H1 (cell line): ENCODE data around the gene COL25A1. TPM values are rescaled to one million over a fixed set of nuclear protein-coding genes. Genes with fewer than 3 reads are reported as not detected.

Source experiments
- CTCF ChIA-PET: fragments of 300-600 bp; sonication (Branson Sonifier 250); formaldehyde crosslinking; loops from one replicate; lab custom pipeline; 2021; ENCODE audit not compliant: partially characterized antibody; lab: Charles Lee
- POLR2A ChIA-PET: fragments of 300-600 bp; sonication (Branson Sonifier 250); formaldehyde crosslinking; loops from one replicate; lab custom pipeline; 2021; ENCODE audit warnings: inconsistent platforms; ENCODE audit not compliant: partially characterized antibody; lab: Charles Lee
- DNase-seq, 2 experiments: peaks; one replicate each; pipeline versions ENCODE4 v3.0.0 to v3.0.0-alpha.2; 2010 to 2022; ENCODE audit warnings: low spot score in 2 of 2, low read depth in 1 of 2, mixed read lengths in 1 of 2
- FAIRE-seq: peaks from 2 replicates; lab custom pipeline; 2011; peaks lifted over from hg19 to GRCh38; lab: Jason Lieb, UNC
- H2AFZ ChIP-seq: 2 replicates; pipeline ENCODE4 v1.8.1; 2012; ENCODE audit warnings: low read length, inconsistent platforms
- H2AK5ac ChIP-seq: 2 replicates; pipeline ENCODE4 v1.6.1; 2013; ENCODE audit warnings: low read depth, low read length
- H2BK120ac ChIP-seq: replicated peaks from 2 replicates; pipeline ENCODE3; 2013; ENCODE audit warnings: low read depth, low read length, inconsistent platforms
- H2BK12ac ChIP-seq: 2 replicates; pipeline ENCODE4 v1.6.1; 2013; ENCODE audit warnings: low read depth, low read length
- H2BK15ac ChIP-seq: 2 replicates; pipeline ENCODE4 v1.6.1; 2013; ENCODE audit warnings: low read length
- H2BK20ac ChIP-seq: 2 replicates; pipeline ENCODE4 v1.6.1; 2013; ENCODE audit warnings: low read length
- H2BK5ac ChIP-seq: 2 replicates; pipeline ENCODE4 v1.6.1; 2013; ENCODE audit warnings: low read depth, low read length
- H3K14ac ChIP-seq: 2 replicates; pipeline ENCODE4 v1.6.1; 2013; ENCODE audit warnings: inconsistent platforms; ENCODE audit not compliant: insufficient read length
- H3K18ac ChIP-seq: 2 replicates; pipeline ENCODE4 v1.6.1; 2013; ENCODE audit warnings: low read length; ENCODE audit errors: extremely low read depth
- H3K23ac ChIP-seq: 2 replicates; pipeline ENCODE4 v1.6.1; 2013; ENCODE audit warnings: inconsistent platforms; ENCODE audit not compliant: insufficient read length
- H3K23me2 ChIP-seq: 2 replicates; pipeline ENCODE4 v1.6.1; 2013; ENCODE audit warnings: low read depth, low read length
- H3K27ac ChIP-seq: 2 replicates; pipeline ENCODE4 v1.6.1; 2011; ENCODE audit warnings: low read depth, low read length, inconsistent platforms
- H3K27me3 ChIP-seq, 4 experiments: replicated peaks in 1 of 4; 1 replicate in 1 of 4; 2 replicates in 3 of 4; pipeline versions ENCODE4 v1.6.1 to v1.8.1; 2011 to 2013; ENCODE audit warnings: low read length in 3 of 4, mild to moderate bottlenecking in 3 of 4, inconsistent platforms in 2 of 4, mixed read lengths in 2 of 4, moderate library complexity in 1 of 4; ENCODE audit not compliant: control insufficient read depth in 3 of 4, insufficient read depth in 3 of 4; ENCODE audit errors: extremely low read depth in 1 of 4
- H3K36me3 ChIP-seq, 4 experiments: 2 replicates each; pipeline versions ENCODE4 v1.6.1 to v1.8.1; 2011 to 2013; ENCODE audit warnings: mild to moderate bottlenecking in 4 of 4, low read length in 3 of 4, moderate library complexity in 2 of 4, control low read depth in 1 of 4, inconsistent platforms in 1 of 4; ENCODE audit not compliant: insufficient read depth in 4 of 4, control insufficient read depth in 2 of 4
- H3K4ac ChIP-seq: replicated peaks from 2 replicates; pipeline ENCODE3; 2013; ENCODE audit warnings: low read length, low read depth, mixed read lengths, inconsistent platforms; ENCODE audit not compliant: insufficient read length
- H3K4me1 ChIP-seq, 4 experiments: replicated peaks in 1 of 4; 1 replicate in 1 of 4; 2 replicates in 3 of 4; pipeline versions ENCODE4 v1.6.1 to v1.8.1; 2011 to 2013; ENCODE audit warnings: low read length in 3 of 4, inconsistent platforms in 2 of 4, mixed read lengths in 1 of 4; ENCODE audit not compliant: insufficient read depth in 4 of 4, control insufficient read depth in 3 of 4
- H3K4me2 ChIP-seq, 2 experiments: 2 replicates each; pipeline versions ENCODE4 v1.6.1 to v1.8.1; 2011 to 2013; ENCODE audit warnings: low read depth in 2 of 2, low read length in 2 of 2, control low read depth in 1 of 2, inconsistent platforms in 1 of 2, mild to moderate bottlenecking in 1 of 2; ENCODE audit not compliant: insufficient read depth in 1 of 2
- H3K4me3 ChIP-seq, 4 experiments: fragments of 200-600, 300-600 bp in 1 of 4; sonication (generic), shearing (Covaris generic), sonication (Bioruptor Twin) in 1 of 4; 2 replicates each; pipeline versions ENCODE4 v1.5.1 to v1.8.1; 2011 to 2016; ENCODE audit warnings: low read length in 4 of 4, low read depth in 3 of 4, control low read depth in 2 of 4, inconsistent platforms in 2 of 4, mild to moderate bottlenecking in 2 of 4, mixed read lengths in 1 of 4, moderate library complexity in 1 of 4; ENCODE audit not compliant: insufficient read depth in 2 of 4; ENCODE audit errors: extremely low read depth in 1 of 4
- H3K56ac ChIP-seq: replicated peaks from 2 replicates; pipeline ENCODE3; 2013; ENCODE audit warnings: low read depth, mild to moderate bottlenecking, mixed read lengths, low read length, inconsistent platforms; ENCODE audit not compliant: insufficient read length
- H3K79me1 ChIP-seq: 2 replicates; pipeline ENCODE4 v1.6.1; 2013; ENCODE audit warnings: low read depth, low read length, control low read depth
- H3K79me2 ChIP-seq, 2 experiments: 2 replicates each; pipeline versions ENCODE4 v1.6.1 to v1.8.1; 2012 to 2013; ENCODE audit warnings: low read length in 2 of 2, mild to moderate bottlenecking in 2 of 2, inconsistent platforms in 1 of 2; ENCODE audit not compliant: insufficient read depth in 2 of 2, control insufficient read depth in 1 of 2
- H3K9ac ChIP-seq, 4 experiments: replicated peaks in 1 of 4; 1 replicate in 1 of 4; 2 replicates in 3 of 4; pipeline versions ENCODE4 v1.6.1 to v1.8.1; 2011 to 2013; ENCODE audit warnings: low read depth in 3 of 4, low read length in 3 of 4, control low read depth in 2 of 4, mild to moderate bottlenecking in 2 of 4, moderate library complexity in 2 of 4, inconsistent platforms in 1 of 4; ENCODE audit errors: extremely low read depth in 1 of 4
- H3K9me3 ChIP-seq, 2 experiments: 2 replicates each; pipeline versions ENCODE4 v1.6.1 to v1.8.1; 2012 to 2013; ENCODE audit warnings: mild to moderate bottlenecking in 2 of 2, moderate library complexity in 2 of 2, control low read depth in 1 of 2, inconsistent platforms in 1 of 2, low read depth in 1 of 2, low read length in 1 of 2, mixed read lengths in 1 of 2; ENCODE audit not compliant: insufficient read depth in 2 of 2
- H4K20me1 ChIP-seq, 2 experiments: replicated peaks in 1 of 2; 2 replicates each; pipeline versions ENCODE3 to v1.8.1; 2011 to 2013; ENCODE audit warnings: inconsistent platforms in 2 of 2, low read length in 2 of 2, mild to moderate bottlenecking in 1 of 2; ENCODE audit not compliant: insufficient read depth in 2 of 2, control insufficient read depth in 1 of 2
- H4K5ac ChIP-seq: 2 replicates; pipeline ENCODE4 v1.6.1; 2013; ENCODE audit warnings: low read length, low read depth, mixed read lengths, inconsistent platforms; ENCODE audit not compliant: insufficient read length
- H4K8ac ChIP-seq: 2 replicates; pipeline ENCODE4 v1.8.0; 2013; ENCODE audit warnings: mild to moderate bottlenecking, moderate library complexity, low read length, inconsistent platforms; ENCODE audit not compliant: insufficient read depth; ENCODE audit errors: extremely low read depth
- H4K91ac ChIP-seq: replicated peaks from 2 replicates; pipeline ENCODE3; 2013; ENCODE audit warnings: low read length, mixed read lengths, inconsistent platforms; ENCODE audit not compliant: insufficient read length
- CHD2 ChIP-seq: IDR thresholded peaks from 2 replicates; pipeline ENCODE4 v1.6.1; 2012; ENCODE audit warnings: low read length, improper control_type of control experiment
- EZH2 ChIP-seq: fragments of 200-600 bp; sonication (generic); IDR thresholded peaks from 2 replicates; pipeline ENCODE4 v1.7.1; 2012; ENCODE audit warnings: low read depth, mild to moderate bottlenecking, moderate library complexity, low read length, inconsistent platforms; ENCODE audit not compliant: severe bottlenecking
- HDAC6 ChIP-seq: IDR thresholded peaks from one replicate; pipeline ENCODE4 v1.7.1; 2012; ENCODE audit warnings: low read depth, mild to moderate bottlenecking, inconsistent platforms, low read length, moderate library complexity
- POU5F1 ChIP-seq: IDR thresholded peaks from 2 replicates; pipeline ENCODE4 v1.6.1; 2011; ENCODE audit warnings: low read depth, mild to moderate bottlenecking, low read length, moderate library complexity
- SIX5 ChIP-seq: IDR thresholded peaks from 2 replicates; pipeline ENCODE4 v1.6.1; 2011; ENCODE audit warnings: mild to moderate bottlenecking, low read depth, low read length
- SUZ12 ChIP-seq: fragments of 200-600 bp; sonication (generic); IDR thresholded peaks from 2 replicates; pipeline ENCODE4 v1.6.1; 2012; ENCODE audit warnings: mild to moderate bottlenecking, inconsistent platforms, low read length, moderate library complexity, mixed read lengths
- YY1 ChIP-seq: IDR thresholded peaks from 2 replicates; pipeline ENCODE4 v1.6.1; 2011; ENCODE audit warnings: low read depth, mild to moderate bottlenecking, low read length
- WGBS, 2 experiments: shearing (Covaris generic) in 1 of 2; methylation state at CpG; one replicate each; pipeline versions ENCODE4 v1.1.6 to v1.1.7; 2013 to 2015; ENCODE audit warnings: low lambda C conversion rate in 2 of 2, mixed read lengths in 2 of 2, inconsistent platforms in 1 of 2, low coverage in 1 of 2, missing lambda C conversion rate in 1 of 2; ENCODE audit not compliant: insufficient replicate concordance in 2 of 2, insufficient coverage in 1 of 2, insufficient read length in 1 of 2; ENCODE audit errors: extremely low coverage in 1 of 2, missing lambda C conversion rate in 1 of 2; 5-methylcytosine and 5-hydroxymethylcytosine counted together
- polyA plus RNA-seq, 7 experiments: library from polyadenylated mRNA; depleted of rRNA in 3 of 7; stranded (reverse) in 5 of 7; unstranded in 2 of 7; fragments of >200 nt in 5 of 7; fragments of 200-250 nt in 2 of 7; gene quantifications; 1 replicate in 5 of 7; 2 replicates in 1 of 7; 4 replicates in 1 of 7; pipeline versions ENCODE4 v1.2.1 to v1.2.3, GENCODE V29; 2011 to 2013; ENCODE audit warnings: missing spikeins in 2 of 7, mixed read lengths in 2 of 7
- total RNA-seq: library from RNA; stranded (reverse); fragmentation: NEBNext Ultra II Directional; extraction: Animal tissue kit (Norgen Biotek cat#: 25700); gene quantifications from 2 replicates; pipeline ENCODE4 v1.2.1, GENCODE V29; 2021
- TF ChIP-seq, protein P1 (sequence below): IDR thresholded peaks from 2 replicates; pipeline ENCODE4 v1.6.1; 2012; ENCODE audit warnings: inconsistent platforms
- TF ChIP-seq, protein P2 (sequence below): IDR thresholded peaks from 2 replicates; pipeline ENCODE4 v1.6.1; 2012; ENCODE audit warnings: inconsistent platforms

COL25A1 gene
- total and polyA plus RNA-seq, 2 of the 8 experiments (the other 6 are each of a cell fraction or from before 2014, with no cell fraction given), result 1.1 to 8.3 TPM

DNA sequence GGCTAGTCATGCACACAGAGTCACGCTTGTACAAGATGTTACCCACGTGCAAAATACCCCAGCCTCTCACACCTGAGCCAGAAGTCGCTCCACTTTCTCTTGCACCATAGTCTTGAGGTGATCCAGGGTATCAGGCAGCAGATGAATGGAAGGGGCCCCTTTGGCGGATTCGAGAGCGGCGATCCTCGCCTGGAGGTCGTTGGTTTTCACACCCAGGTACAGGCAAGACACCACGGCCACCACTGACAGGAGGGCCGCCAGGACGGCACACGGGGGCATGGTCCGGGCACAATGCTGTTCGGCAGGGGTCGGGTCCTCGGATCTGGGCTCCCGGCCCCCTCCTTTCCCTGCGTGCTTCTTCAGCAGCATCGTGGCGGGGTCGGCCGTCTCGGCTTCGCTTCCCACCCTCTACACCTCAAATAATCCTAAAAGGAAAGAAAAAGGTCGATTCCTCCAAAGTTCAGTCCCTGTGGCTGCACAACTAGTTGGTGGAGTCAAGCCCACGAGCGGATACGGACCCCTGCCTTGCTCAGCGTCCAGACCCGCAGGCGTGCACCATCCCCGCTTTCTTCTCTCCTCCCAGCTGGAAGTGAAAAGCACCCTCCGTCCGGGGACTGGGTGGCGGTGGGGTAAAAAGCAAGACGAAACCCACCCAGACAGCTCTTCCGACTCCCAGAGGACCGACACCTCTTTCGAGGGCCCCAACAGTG, 652 bp downstream of the COL25A1 start:
- Histone ChIP-seq H3K4me2 (peak overlapping the region; percentile 81 to 90), H3K4ac (no peak overlapping the region), H2BK15ac (peak overlapping the region; percentile 23; the same call in 1 of the 2 replicates), H3K18ac (peak overlapping the region; percentile 17; the same call in 1 of the 2 replicates), H3K23ac (no peak overlapping the region), H3K79me2 (no peaks in the 10 kb centered on the region), H3K4me3 (peak overlapping the region; percentile 36 to 75 (median 54)), H3K9me3 (no peaks in the 10 kb centered on the region), H3K56ac (peak overlapping the region; percentile 55), H2AFZ (peak overlapping the region; percentile 54; the same call in 1 of the 2 replicates), H3K27ac (no peak overlapping the region), H3K4me1 (peaks cover 0 to 14% (median 2%) of the 10 kb centered on the region in 4 experiments; a peak in 5 of 7 replicates), H2AK5ac (no peak overlapping the region), H4K91ac (no peak overlapping the region), H3K27me3 (peaks cover 11 to 22% (median 16%) of the 10 kb centered on the region in 4 experiments), H4K8ac (peak overlapping the region; percentile 84), H3K14ac (no peak overlapping the region), H4K5ac (no peak overlapping the region), H2BK12ac (peak overlapping the region; percentile 81; the same call in 1 of the 2 replicates), H2BK120ac (no peak overlapping the region), H4K20me1 (peaks cover 0 to 2% of the 10 kb centered on the region in 2 experiments), H3K23me2 (peaks cover 13% of the 10 kb centered on the region), H3K36me3 (no peaks in the 10 kb centered on the region), H2BK5ac (no peak overlapping the region), H3K79me1 (no peaks in the 10 kb centered on the region), H2BK20ac (no peak overlapping the region), H3K9ac (no peak overlapping the region; a peak in 2 of 7 replicates)
- 13% methylated on average over 27 of the region's 40 CpGs; no CpG with 5 or more reads in 1 of the 2 experiments for WGBS, 2 experiments
- POLR2A ChIA-PET, result interaction anchor here (0.6 to 0.7 kb wide), 2 partner anchors 209 to 270 kb away, joined by 3 read pairs; no protein-coding TSS in a partner anchor
- TF ChIP-seq SUZ12, result peak; percentile 78; the same call in 1 of the 2 replicates
- TF ChIP-seq HDAC6, result no peak
- no peak for TF ChIP-seq SIX5
- TF ChIP-seq CHD2, result no peak
- TF ChIP-seq, protein P1, sequence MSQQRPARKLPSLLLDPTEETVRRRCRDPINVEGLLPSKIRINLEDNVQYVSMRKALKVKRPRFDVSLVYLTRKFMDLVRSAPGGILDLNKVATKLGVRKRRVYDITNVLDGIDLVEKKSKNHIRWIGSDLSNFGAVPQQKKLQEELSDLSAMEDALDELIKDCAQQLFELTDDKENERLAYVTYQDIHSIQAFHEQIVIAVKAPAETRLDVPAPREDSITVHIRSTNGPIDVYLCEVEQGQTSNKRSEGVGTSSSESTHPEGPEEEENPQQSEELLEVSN, result peak; percentile 73
- TF ChIP-seq POU5F1, result no peak
- no peak for TF ChIP-seq YY1
- TF ChIP-seq, protein P2, sequence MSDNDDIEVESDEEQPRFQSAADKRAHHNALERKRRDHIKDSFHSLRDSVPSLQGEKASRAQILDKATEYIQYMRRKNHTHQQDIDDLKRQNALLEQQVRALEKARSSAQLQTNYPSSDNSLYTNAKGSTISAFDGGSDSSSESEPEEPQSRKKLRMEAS, result peak; percentile 66; the same call in 1 of the 2 replicates
- peak; percentile 74 for TF ChIP-seq EZH2
- DNase-seq, result peak in 1 of 2 experiments; percentile 55
- no peak for FAIRE-seq
- CTCF ChIA-PET, result interaction anchor here (0.9 kb wide), 1 partner anchor 18 kb away, joined by 3 read pairs; no protein-coding TSS in a partner anchor
